Measurements from ENCODE around the gene SLC29A2. TPM values are rescaled to one million over a fixed set of nuclear protein-coding genes. Genes with fewer than 3 reads are reported as not detected.
"Not testable (repeated sequence)": the region's sequence is repeated elsewhere in the genome, so short reads cannot be mapped to it uniquely, and the experiment has no call there.

SLC29A2 gene
- total RNA-seq, 4 donors from 2014 or later: 1.8 to 2.7 (median 2.4) TPM

GRCh38 chr11:66361502-66361941 is 10.0 kb downstream of the SLC29A2 start:
- 76 to 78% methylated on average over 6 of the region's 6 CpGs for WGBS, 2 donors
- TF ChIP-seq POLR2A (IDR thresholded peaks at IDR 0.05): no peak
- TF ChIP-seq CTCF (IDR thresholded peaks at IDR 0.05): no peak
- intact Hi-C loops (cut with DNase I; ENCODE audit: low total_unique reads): no loop called here
- DNase-seq (ENCODE audit: low spot score in 2 of 2): no peak
- no peak overlapping the region for H3K4me3 ChIP-seq (ENCODE audit: low read depth, poor library complexity, severe bottlenecking)

- intact Hi-C loops (cut with DNase I; ENCODE audit: low total_unique reads): no loop called here
- H3K4me3 ChIP-seq (ENCODE audit: low read depth, poor library complexity, severe bottlenecking): no peak overlapping the region
- TF ChIP-seq CTCF (IDR thresholded peaks at IDR 0.05): no peak
- WGBS, 2 donors: 97 to 99% methylated on average over 15 of the region's 15 CpGs
- DNase-seq (ENCODE audit: low spot score in 2 of 2): no peak
These were observed 11.0 kb downstream of the SLC29A2 start for GRCh38 chr11:66360406-66361073.

- intact Hi-C loops (cut with DNase I; ENCODE audit: low total_unique reads): no loop called here
- 55 to 75% methylated on average over 3 of the region's 3 CpGs for WGBS, 2 donors
- no peak for TF ChIP-seq POLR2A (IDR thresholded peaks at IDR 0.05)
- no peak for TF ChIP-seq CTCF (IDR thresholded peaks at IDR 0.05)
- no peak overlapping the region for H3K4me3 ChIP-seq (ENCODE audit: low read depth, poor library complexity, severe bottlenecking)
- DNase-seq (ENCODE audit: low spot score in 2 of 2): no peak
These were observed 11.9 kb downstream of the SLC29A2 start for GRCh38 chr11:66359662-66360087.

GRCh38 chr11:66350560-66351235 is 20.9 kb downstream of the SLC29A2 start:
- 84 to 91% methylated on average over 8 of the region's 8 CpGs for WGBS, 2 donors
- H3K4me3 ChIP-seq (ENCODE audit: low read depth, poor library complexity, severe bottlenecking); DNase-seq (ENCODE audit: low spot score in 2 of 2); intact Hi-C loops (cut with DNase I; ENCODE audit: low total_unique reads): not testable (repeated sequence)

- 59 to 65% methylated on average over 2 of the region's 2 CpGs for WGBS, 2 donors
- no peak for DNase-seq (ENCODE audit: low spot score in 2 of 2)
- H3K4me3 ChIP-seq (ENCODE audit: low read depth, poor library complexity, severe bottlenecking): no peak overlapping the region
- intact Hi-C loops (cut with DNase I; ENCODE audit: low total_unique reads): no loop called here
- TF ChIP-seq CTCF (IDR thresholded peaks at IDR 0.05): no peak
- no peak for TF ChIP-seq POLR2A (IDR thresholded peaks at IDR 0.05)
These were observed 22.5 kb downstream of the SLC29A2 start for GRCh38 chr11:66349084-66349386.

- H3K4me3 ChIP-seq (ENCODE audit: low read depth, poor library complexity, severe bottlenecking): peak within 1 kb of the TSS; percentile 69
- peak in 1 of 3 donors; percentile 36 for TF ChIP-seq CTCF (IDR thresholded peaks at IDR 0.05)
- TF ChIP-seq POLR2A (IDR thresholded peaks at IDR 0.05): no peak
- WGBS, 2 donors: 0% methylated on average over 20 to 33 of the region's 101 CpGs
- peak; percentile 90 to 96 for DNase-seq (ENCODE audit: low spot score in 2 of 2)
- intact Hi-C loops (cut with DNase I; ENCODE audit: low total_unique reads): no loop called here
These were observed 23.9 kb downstream of the SLC29A2 start, which contains the start of gene B4GAT1 for GRCh38 chr11:66347425-66348276. TSS of gene B4GAT1 (minus strand) at chr11:66347629. CDS start at chr11:66347545, 84 bp downstream.
